Cardiac fibroblast (primary cell): ENCODE results near the gene KRTAP12-2.

Source experiments
- DNase-seq, 2 donors: peaks; one replicate each; pipeline versions ENCODE4 v3.0.0 to v3.0.0-alpha.2; 2010; ENCODE audit warnings: low read depth in 2 of 2
- H3K4me3 ChIP-seq, 2 donors: replicated peaks in 1 of 2; 1 replicate in 1 of 2; 2 replicates in 1 of 2; pipeline ENCODE4 v1.5.1; 2011; ENCODE audit warnings: low read depth in 2 of 2, low read length in 2 of 2, mild to moderate bottlenecking in 2 of 2, moderate library complexity in 1 of 2
- CTCF ChIP-seq: IDR thresholded peaks from one replicate; pipeline ENCODE4 v1.5.1; 2011; ENCODE audit warnings: low read depth, mild to moderate bottlenecking, low read length, inconsistent platforms

KRTAP12-2 gene

GRCh38 chr21:44653656-44654575, 12.8 kb downstream of the KRTAP12-2 start:
- no peak for TF ChIP-seq CTCF
- H3K4me3 ChIP-seq = no peak overlapping the region
- DNase-seq = no peak

GRCh38 chr21:44653123-44653522, 13.6 kb downstream of the KRTAP12-2 start:
- no peak for TF ChIP-seq CTCF
- no peak for DNase-seq
- H3K4me3 ChIP-seq = no peak overlapping the region

- no peak for DNase-seq
- TF ChIP-seq CTCF = no peak
- no peak overlapping the region for H3K4me3 ChIP-seq
Measured at GRCh38 chr21:44650973-44651675, 15.6 kb downstream of the KRTAP12-2 start.

- no peak overlapping the region for H3K4me3 ChIP-seq
- TF ChIP-seq CTCF = no peak
- no peak for DNase-seq
Measured at GRCh38 chr21:44650265-44650972, 16.3 kb downstream of the KRTAP12-2 start.

GRCh38 chr21:44649521-44650100, 17.1 kb downstream of the KRTAP12-2 start:
- H3K4me3 ChIP-seq = no peak overlapping the region
- TF ChIP-seq CTCF = no peak
- no peak for DNase-seq

- no peak for TF ChIP-seq CTCF
- DNase-seq = no peak
- H3K4me3 ChIP-seq = no peak overlapping the region
Measured at GRCh38 chr21:44648557-44649311, 18.0 kb downstream of the KRTAP12-2 start.
